ENCODE data around the gene KITLG.
A peak's percentile ranks its signal among the peaks of the same experiment; 100 is the strongest.
"Not testable (repeated sequence)": the region's sequence is repeated elsewhere in the genome, so short reads cannot be mapped to it uniquely, and the experiment has no call there.

KITLG gene

GRCh38 chr12:88575361-88575970, 4.8 kb downstream of the KITLG start:
- DNase-seq, result no peak

DNA sequence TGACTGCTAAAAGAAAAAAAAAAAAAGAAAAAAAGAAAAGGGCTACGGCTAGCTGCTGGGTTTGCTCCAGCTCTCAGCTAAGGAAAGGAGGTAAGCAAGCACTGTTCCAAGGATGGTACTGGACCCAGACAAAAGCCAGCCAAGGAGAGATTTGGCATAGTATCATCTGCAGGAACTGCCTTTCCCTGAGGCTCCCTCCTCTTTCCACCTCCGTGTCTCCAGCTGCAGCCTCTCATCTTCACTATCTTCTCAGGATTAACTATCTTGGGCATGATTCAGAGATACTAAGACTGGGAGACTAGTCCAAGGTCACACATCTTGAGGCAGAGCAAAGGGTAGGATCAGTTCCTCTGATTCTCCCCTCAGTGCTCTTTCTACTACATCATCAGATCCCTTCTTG, 6.0 kb downstream of the KITLG start:
- DNase-seq, result no peak

DNA sequence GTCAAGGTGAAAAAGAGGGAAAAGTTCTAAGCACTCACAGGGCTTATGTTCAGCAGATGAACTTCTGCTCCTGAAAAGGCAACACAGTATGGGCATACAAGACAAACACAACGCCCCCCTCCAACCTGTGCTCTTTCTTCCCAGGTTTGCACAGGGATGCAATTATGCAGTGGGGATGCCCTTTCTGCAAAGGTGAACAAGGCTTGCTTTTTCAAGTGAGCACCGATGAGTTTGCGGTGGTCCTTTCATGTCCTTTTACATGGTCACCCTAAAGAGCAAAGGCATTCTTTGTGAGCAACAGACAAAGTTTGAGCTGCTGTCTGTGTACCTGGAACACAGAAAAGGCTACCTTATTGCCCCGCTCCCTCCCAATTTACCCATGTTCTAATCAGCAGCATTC, 6.7 kb downstream of the KITLG start:
- no peak for DNase-seq

DNA sequence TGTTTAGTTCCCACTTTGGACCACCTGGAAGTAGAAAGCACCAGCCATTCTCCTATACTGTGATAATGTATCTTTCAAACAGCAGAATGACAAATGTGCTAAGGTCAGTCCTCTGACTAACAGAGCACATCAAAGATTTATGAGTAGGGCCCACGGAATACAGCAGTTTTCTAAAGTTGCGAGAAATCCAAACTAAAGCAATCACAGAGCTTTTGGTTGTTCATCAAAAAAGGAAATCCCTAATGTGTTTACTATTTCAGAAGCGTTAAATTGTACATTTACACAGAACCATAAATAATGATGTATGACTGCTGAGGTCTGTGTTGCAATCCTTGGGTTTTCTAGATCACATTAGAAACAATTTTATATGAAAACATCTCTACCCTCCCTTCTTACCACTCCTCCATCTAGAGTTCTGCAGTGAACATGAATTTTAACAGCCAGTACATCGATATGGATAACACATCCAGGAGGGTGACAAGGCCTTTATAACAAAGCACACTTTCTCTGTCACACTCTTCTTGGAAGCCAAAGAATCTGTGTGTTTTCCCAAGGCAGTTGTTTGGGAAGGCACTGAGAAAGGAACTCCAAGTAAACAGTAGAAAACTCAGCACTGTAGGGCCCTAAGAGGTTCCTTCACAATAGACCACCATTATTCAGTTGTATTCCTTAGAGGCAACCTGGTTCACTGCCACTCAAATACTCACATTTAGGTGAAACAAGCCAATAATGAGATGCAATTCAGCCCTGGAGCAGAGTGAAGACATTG, 7.3 kb downstream of the KITLG start:
- DNase-seq, result no peak

DNA sequence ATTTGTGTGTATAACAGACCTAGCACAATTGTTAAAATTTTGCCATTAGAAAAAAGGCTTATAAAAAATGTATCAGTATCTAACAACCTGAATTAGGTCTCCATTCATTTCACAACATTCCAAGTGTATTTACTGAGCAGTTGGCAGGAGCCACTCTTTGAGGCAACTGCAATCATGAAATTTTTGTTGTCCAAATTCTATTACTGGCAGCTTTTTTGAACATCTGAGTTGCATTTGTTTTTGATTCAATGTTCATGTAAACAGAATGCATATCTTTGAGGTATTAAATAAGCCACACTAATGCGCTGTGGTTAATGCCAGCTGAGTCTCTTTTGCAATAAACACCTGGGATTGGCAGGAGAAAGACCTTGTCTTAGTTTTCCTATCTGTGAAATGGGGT, 8.7 kb downstream of the KITLG start:
- no peak for DNase-seq

DNA sequence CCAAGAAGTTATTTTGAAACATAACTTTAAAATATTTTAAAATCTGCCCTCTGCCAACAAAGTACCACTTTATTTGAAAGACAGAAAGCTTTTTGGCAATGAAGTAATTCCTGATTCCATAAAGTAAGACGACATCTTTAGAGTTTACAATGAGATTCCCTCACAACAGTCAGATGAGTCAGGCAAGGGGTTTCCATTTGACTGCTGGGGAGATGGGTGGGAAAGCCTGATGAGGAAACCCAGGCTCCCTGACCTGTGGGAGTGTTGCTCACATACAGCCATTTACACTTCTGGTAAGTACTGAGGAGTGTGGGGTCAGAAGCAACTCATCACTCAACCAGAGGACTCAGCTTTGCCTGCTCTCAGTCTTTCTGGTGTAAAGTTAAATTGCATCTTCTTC, 10.2 kb downstream of the KITLG start:
- DNase-seq, result peak; percentile 56

- no peak for DNase-seq
Measured at GRCh38 chr12:88566430-88566829, 13.8 kb downstream of the KITLG start.

- DNase-seq, result no peak
Measured at GRCh38 chr12:88562846-88563582, 17.3 kb downstream of the KITLG start.

DNA sequence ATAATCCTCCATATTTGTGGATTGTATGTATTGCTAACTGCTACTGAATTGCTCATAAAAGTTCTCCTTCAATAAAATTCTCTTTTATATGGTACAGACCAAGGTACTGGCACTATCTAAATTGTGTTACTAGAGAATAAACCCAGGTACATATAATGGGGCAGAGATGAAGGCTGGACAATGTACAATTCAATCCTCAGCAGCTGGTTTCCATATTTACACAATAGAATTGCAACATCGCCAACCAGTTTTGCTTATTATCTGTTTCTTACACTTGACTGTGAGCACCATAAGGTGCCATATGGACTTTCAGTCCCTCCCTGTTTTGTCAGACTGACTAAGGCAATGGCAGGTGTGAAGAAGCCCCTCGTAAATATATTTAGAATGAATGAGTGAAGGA, 18.1 kb downstream of the KITLG start:
- no peak for DNase-seq

- no peak for DNase-seq
Measured at GRCh38 chr12:88559772-88560171, 20.5 kb downstream of the KITLG start.

DNA sequence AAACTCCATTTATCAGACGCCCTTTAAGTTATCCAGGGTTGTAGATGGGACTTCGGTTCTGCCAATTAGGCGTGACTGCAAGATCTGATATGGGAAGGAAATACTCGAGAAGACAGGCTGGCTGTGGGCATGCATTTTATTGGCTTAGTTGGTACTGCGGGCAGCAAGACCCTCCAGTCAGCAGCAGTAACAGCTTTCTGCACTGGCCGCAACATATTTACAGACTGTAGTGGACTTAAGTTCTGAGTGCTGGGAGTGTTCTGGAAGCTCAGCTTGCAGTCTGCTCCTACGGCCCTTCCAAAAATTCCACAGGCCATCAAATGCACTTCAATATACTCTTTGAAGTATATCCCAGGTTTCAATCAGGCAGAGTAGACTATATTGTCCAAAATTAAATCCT, 21.1 kb downstream of the KITLG start:
- no peak for DNase-seq

GRCh38 chr12:88558340-88558867, 21.9 kb downstream of the KITLG start:
- DNase-seq, result no peak

GRCh38 chr12:88556213-88556774, 24.0 kb downstream of the KITLG start:
- no peak for DNase-seq

- peak; percentile 60 for DNase-seq
Measured at GRCh38 chr12:88553941-88554658, 26.2 kb downstream of the KITLG start.

- DNase-seq, result no peak
Measured at GRCh38 chr12:88552610-88553079, 27.6 kb downstream of the KITLG start.

DNA sequence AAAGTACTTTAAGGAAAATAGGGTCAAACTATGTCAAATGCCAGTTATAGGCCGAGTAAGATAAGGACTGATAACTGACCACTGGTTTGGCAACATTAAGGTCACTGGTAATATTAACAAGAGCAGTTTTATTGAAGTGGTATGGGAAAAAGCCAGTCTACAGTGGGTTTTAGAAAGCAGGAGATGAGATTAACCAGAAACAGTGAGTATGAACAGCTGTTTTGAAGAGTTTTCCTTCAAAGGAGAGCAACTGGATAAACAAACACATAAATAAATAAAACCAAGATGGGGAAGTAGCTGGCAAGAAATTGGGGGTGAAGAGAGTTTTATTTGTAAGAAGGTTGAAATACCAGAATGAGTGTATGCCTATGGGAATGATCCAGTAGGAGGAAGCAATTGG, 30.3 kb downstream of the KITLG start:
- DNase-seq, result no peak

- not testable (repeated sequence) for DNase-seq
Measured at GRCh38 chr12:88547949-88548348, 32.3 kb downstream of the KITLG start.

- no peak for DNase-seq
Measured at GRCh38 chr12:88546853-88547252, 33.4 kb downstream of the KITLG start.

DNA sequence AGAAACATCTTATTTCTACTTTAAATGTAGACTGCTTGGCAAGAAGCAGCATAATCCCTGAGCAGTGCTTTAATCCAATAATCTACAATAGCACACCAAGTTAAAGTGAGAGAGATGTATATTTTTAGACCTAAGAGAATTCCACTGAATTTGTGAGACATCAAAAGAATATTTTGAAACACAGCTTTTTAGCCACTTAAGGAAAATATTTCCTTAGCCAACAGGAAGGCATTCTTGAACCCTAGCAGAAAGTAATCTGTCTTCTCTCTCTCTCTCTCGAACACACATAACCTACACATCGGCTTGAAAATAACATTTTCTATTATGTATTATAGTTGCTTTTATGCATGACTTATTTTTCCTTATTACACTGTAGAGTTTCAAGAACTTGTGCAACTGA, 34.0 kb downstream of the KITLG start:
- DNase-seq, result no peak

DNA sequence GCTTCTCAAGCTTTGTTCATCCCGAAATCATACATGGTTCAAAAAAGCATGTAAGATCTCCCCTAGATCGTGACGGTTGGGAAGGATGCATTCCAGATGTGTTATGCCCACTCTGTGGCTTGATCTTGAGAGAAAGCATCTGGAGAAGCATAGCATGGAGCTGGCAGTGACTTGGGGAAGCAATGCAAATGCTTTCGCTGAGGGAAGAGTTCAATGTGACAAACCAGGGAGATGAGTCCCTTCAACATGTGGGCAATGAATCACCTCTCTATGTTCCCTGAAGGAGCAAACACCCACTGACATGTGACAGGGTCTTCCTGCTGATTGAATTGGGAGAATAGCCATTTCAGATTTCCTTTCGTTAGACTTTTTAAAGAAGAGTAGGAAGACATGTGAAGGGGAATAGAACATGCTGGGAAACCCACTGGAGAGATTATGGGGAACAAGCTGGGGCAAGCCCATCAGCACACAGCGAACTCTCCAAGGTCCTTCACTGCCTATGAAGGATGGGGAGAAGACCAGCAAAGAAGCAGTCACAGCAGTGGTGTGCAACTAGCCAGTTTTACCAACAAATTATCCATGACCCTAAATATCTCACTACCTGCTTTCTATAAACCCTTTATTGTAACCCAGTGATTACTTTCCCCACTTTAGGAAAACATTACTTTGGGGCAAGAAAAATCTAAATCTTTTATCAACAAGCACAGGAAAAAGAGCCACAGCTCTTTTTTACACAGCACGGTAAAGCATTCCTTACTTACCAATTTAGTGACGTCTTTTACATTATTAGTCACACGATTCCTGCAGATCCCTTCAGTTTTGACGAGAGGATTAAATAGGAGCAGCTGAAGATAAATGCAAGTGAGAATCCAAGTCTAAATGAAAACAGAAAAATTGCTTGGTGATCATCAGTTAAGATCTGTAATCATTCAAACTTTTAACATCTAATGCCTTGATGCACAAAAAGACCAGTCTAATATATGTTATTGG, 35.0 kb downstream of the KITLG start:
- DNase-seq, result no peak

GRCh38 chr12:88539893-88540292, 40.4 kb downstream of the KITLG start:
- DNase-seq, result no peak
